Stomach (tissue), 9 donors: ENCODE measurements around the gene ICAM2. TPM values are rescaled to one million over a fixed set of nuclear protein-coding genes. Genes with fewer than 3 reads are reported as not detected.

Experiments
- DNase-seq, 2 donors: peaks; one replicate each; pipeline versions ENCODE4 v3.0.0 to v3.0.0-alpha.2; 2013 to 2019
- H3K27ac ChIP-seq, 5 donors: fragments of 200-600 bp in 4 of 5; sonication (generic) in 4 of 5; one replicate each; pipeline ENCODE4 v1.5.1; 2013 to 2019; ENCODE audit warnings: mild to moderate bottlenecking in 1 of 5, moderate library complexity in 1 of 5
- H3K27me3 ChIP-seq, 3 donors: fragments of 200-600 bp; sonication (generic); one replicate each; pipeline ENCODE4 v1.5.1; 2017 to 2019; ENCODE audit warnings: mixed run types in 1 of 3
- H3K36me3 ChIP-seq, 4 donors: fragments of 200-600 bp; sonication (generic); 1 replicate in 3 of 4; 2 replicates in 1 of 4; pipeline ENCODE4 v1.5.1; 2016 to 2019
- H3K4me1 ChIP-seq, 4 donors: fragments of 200-600 bp; sonication (generic); one replicate each; pipeline ENCODE4 v1.5.1; 2016 to 2019
- H3K4me3 ChIP-seq, 4 donors: fragments of 200-600 bp; sonication (generic) in 3 of 4; one replicate each; pipeline ENCODE4 v1.5.1; 2016 to 2019; ENCODE audit warnings: mild to moderate bottlenecking in 1 of 4
- H3K9me3 ChIP-seq, 4 donors: fragments of 200-600 bp; sonication (generic); one replicate each; pipeline ENCODE4 v1.5.1; 2016 to 2019
- CTCF ChIP-seq, 7 experiments: fragments of 450-650 bp in 4 of 7; fragments of 200-600 bp in 3 of 7; sonication (generic) in 3 of 7; IDR thresholded peaks; one replicate each; pipeline ENCODE4 v1.5.1; 2016 to 2019; ENCODE audit warnings: antibody characterized with exemption in 7 of 7, control low read depth in 2 of 7, mild to moderate bottlenecking in 1 of 7
- EP300 ChIP-seq: sonication (generic); formaldehyde crosslinking; IDR thresholded peaks from one replicate; pipeline ENCODE4 v1.6.1; 2017; ENCODE audit warnings: antibody characterized with exemption
- POLR2A ChIP-seq, 4 donors: fragments of 450-650 bp; IDR thresholded peaks; one replicate each; pipeline ENCODE4 v1.6.1; 2016; ENCODE audit warnings: antibody characterized with exemption in 4 of 4, control low read depth in 2 of 4, mild to moderate bottlenecking in 1 of 4, moderate library complexity in 1 of 4
- POLR2AphosphoS5 ChIP-seq, 3 donors: sonication (generic); formaldehyde crosslinking; IDR thresholded peaks; one replicate each; pipeline ENCODE4 v1.6.1; 2016; ENCODE audit warnings: antibody characterized with exemption in 3 of 3
- WGBS, 5 donors: extraction: QIAGEN DNeasy Blood & Tissue Kit in 3 of 5; methylation state at CpG; one replicate each; pipeline versions ENCODE4 v1.1.5 to v1.1.7; 2013 to 2018; 5-methylcytosine and 5-hydroxymethylcytosine counted together
- intact Hi-C: fragments of 100-400 bp; cut with DNase I; formaldehyde crosslinking; loops from one replicate; pipeline ENCODE4 v1.15.1; 2023; ENCODE audit warnings: low total_unique reads
- polyA plus RNA-seq, 3 donors: library from polyadenylated mRNA; stranded (reverse); fragments of 200-250 nt; gene quantifications; one replicate each; pipeline ENCODE4 v1.2.3, GENCODE V29; 2013
- total RNA-seq, 5 donors: library from RNA; depleted of rRNA; stranded (reverse); fragments of >200 nt; gene quantifications; one replicate each; pipeline versions ENCODE4 v1.1.0 to v1.2.3, GENCODE V29; 2014 to 2016
- donor health status: healthy with polysubstance abuse.
- donor health status: Bipolar disorder and iron deficiency.
- donor health status: healthy.

The ICAM2 gene
- total and polyA plus RNA-seq, 8 donors: 4.7 to 25.3 (median 10.7) TPM; not detected in 2

GRCh38 chr17:63976702-63977101, 43.7 kb downstream of the ICAM2 start:
- DNase-seq: no peak
- WGBS, 5 donors: 66 to 75% (median 70%) methylated on average over 3 of the region's 3 CpGs

GRCh38 chr17:63975541-63976092, 44.8 kb downstream of the ICAM2 start:
- no peaks in the 10 kb centered on the region for H3K36me3 ChIP-seq
- 75 to 84% (median 75%) methylated on average over 2 of the region's 2 CpGs for WGBS, 5 donors
- H3K27ac ChIP-seq: no peak overlapping the region
- H3K9me3 ChIP-seq: no peaks in the 10 kb centered on the region
- no peak overlapping the region for H3K4me3 ChIP-seq
- no peak for TF ChIP-seq POLR2AphosphoS5 (IDR thresholded peaks at IDR 0.05)
- no peak for DNase-seq
- H3K27me3 ChIP-seq: peaks cover 0 to 20% (median 0%) of the 10 kb centered on the region in 3 donors
- intact Hi-C loops: no loop called here
- peaks cover 0 to 8% (median 0%) of the 10 kb centered on the region in 4 donors for H3K4me1 ChIP-seq

More at GRCh38 chr17:63976702-63977101, 43.7 kb downstream of the ICAM2 start:
- no peak for TF ChIP-seq POLR2AphosphoS5 (IDR thresholded peaks at IDR 0.05)
- TF ChIP-seq POLR2A (IDR thresholded peaks at IDR 0.05): no peak
- TF ChIP-seq EP300: no peak
- no peak for TF ChIP-seq CTCF (IDR thresholded peaks at IDR 0.05)
- Histone ChIP-seq H3K9me3 (peaks cover 0 to 3% (median 3%) of the 10 kb centered on the region in 4 donors), H3K27ac (no peak overlapping the region), H3K27me3 (peaks cover 0 to 20% (median 0%) of the 10 kb centered on the region in 3 donors), H3K4me1 (peaks cover 0 to 10% (median 0%) of the 10 kb centered on the region in 4 donors), H3K4me3 (no peak overlapping the region), H3K36me3 (no peaks in the 10 kb centered on the region)
- intact Hi-C loops: no loop called here

- H3K27ac ChIP-seq: no peak overlapping the region
- 69 to 81% (median 72%) methylated on average over 9 to 10 of the region's 10 CpGs for WGBS, 5 donors
- DNase-seq: no peak
- H3K9me3 ChIP-seq: no peaks in the 10 kb centered on the region
- H3K4me3 ChIP-seq: no peak overlapping the region
- intact Hi-C loops: no loop called here
- peaks cover 0 to 20% (median 0%) of the 10 kb centered on the region in 3 donors for H3K27me3 ChIP-seq
- no peaks in the 10 kb centered on the region for H3K4me1 ChIP-seq
- TF ChIP-seq EP300 (no peak), POLR2A (IDR thresholded peaks at IDR 0.05) (no peak), POLR2AphosphoS5 (IDR thresholded peaks at IDR 0.05) (no peak), CTCF (IDR thresholded peaks at IDR 0.05) (no peak)
- no peaks in the 10 kb centered on the region for H3K36me3 ChIP-seq
These were observed 45.7 kb downstream of the ICAM2 start for GRCh38 chr17:63974594-63975192.

GRCh38 chr17:63973930-63974593, 46.4 kb downstream of the ICAM2 start:
- Histone ChIP-seq H3K9me3 (no peaks in the 10 kb centered on the region), H3K4me3 (no peak overlapping the region), H3K27me3 (peaks cover 0 to 20% (median 0%) of the 10 kb centered on the region in 3 donors), H3K4me1 (no peaks in the 10 kb centered on the region), H3K36me3 (no peaks in the 10 kb centered on the region), H3K27ac (no peak overlapping the region)
- intact Hi-C loops: no loop called here
- 32 to 67% (median 40%) methylated on average over 6 to 12 of the region's 12 CpGs for WGBS, 5 donors
- peak in 1 of 2 donors; percentile 53 for DNase-seq
- TF ChIP-seq CTCF (IDR thresholded peaks at IDR 0.05) (no peak), EP300 (no peak), POLR2A (IDR thresholded peaks at IDR 0.05) (no peak), POLR2AphosphoS5 (IDR thresholded peaks at IDR 0.05) (no peak)
